Activated effector memory CD4-positive, alpha-beta T cell treated with Interleukin-2 at 50 U/mL for 16 hours (primary cell): ENCODE data around the gene RNF43.
"Not testable (repeated sequence)": the region's sequence is repeated elsewhere in the genome, so short reads cannot be mapped to it uniquely, and the experiment has no call there.

ENCODE experiments used
- DNase-seq: peaks from one replicate; pipeline ENCODE4 v3.0.0-alpha.2; 2020

RNF43 gene

DNA sequence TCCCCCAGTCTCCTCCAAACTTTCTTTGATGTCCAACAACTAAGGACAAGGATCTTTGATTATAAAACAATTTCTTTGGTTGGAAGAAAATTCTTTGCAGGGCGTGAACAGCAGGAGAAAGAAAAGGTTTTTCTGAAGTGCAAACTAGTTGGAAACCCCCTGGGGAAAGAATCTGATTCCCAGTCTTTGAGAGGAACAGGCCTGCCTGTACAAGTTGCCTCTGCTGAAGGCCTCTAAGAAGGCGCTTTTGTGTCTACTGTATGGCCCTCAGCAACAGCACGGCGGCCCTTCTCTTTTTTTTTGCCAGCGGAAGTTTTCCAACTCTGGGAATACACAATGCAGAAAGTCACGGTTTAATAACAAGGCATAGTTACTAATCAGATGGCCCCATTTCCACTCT is 14.0 kb downstream of the RNF43 start:
- no peak for DNase-seq

GRCh38 chr17:58402679-58403078 is 14.7 kb downstream of the RNF43 start:
- DNase-seq = no peak

GRCh38 chr17:58402047-58402446 is 15.3 kb downstream of the RNF43 start:
- no peak for DNase-seq

DNA sequence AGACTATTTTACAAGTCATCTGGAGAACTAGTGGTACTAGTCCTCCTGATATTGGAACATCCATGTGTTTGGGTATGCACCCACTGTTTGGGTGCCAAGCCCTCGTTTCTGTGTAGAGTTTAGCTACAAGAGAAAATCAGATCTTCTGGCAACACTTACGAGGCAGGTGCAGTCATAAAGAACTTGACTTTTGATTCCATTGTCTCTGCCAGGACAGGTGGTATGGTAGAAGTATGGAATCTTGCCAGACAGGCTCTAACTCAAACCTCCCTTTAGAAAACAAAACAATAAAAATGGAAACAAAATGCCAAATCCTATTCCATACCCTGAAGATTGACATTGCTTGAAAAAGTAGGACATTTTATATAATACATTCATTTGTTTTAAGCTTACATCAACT is 16.0 kb downstream of the RNF43 start:
- no peak for DNase-seq

- DNase-seq = no peak
These were observed 16.5 kb downstream of the RNF43 start for GRCh38 chr17:58400826-58401225.

DNA sequence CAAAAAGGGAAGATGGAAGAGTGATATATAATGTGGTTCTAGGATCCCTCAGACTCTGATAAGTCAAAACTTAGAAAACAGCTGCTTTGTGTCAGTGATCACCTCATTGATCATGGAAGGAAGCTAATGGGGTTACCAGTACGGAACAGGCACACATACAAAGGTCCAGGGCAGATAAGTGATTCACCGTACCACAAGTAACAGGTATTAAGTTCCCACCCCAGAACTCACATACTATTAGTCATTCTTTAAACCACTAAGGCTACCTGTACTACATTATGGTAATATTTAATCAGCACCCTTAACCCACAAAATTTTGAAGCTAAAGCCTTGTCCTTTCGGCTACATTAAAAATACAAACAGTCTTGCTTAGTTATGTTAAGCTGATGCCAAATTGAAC is 17.4 kb downstream of the RNF43 start:
- DNase-seq = no peak

- no peak for DNase-seq
These were observed 18.6 kb downstream of the RNF43 start for GRCh38 chr17:58398574-58399266.

DNA sequence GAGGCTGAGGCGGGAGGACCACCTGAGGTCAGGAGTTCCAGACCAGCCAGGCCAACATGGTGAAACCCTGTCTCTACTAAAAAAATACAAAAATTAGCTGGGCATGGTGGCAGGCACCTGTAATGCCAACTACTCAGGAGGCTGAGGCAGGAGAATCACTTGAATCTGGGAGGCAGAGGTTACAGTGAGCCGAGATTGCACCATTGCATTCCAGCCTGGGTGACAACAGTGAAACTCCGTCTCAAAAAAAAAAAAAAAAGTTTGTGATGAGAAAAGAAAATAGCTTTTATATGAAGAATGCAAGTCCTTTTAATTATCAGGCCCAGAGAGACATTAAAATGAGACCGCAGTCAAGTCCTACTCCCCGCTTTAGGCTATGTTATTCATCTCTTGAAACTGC is 19.9 kb downstream of the RNF43 start:
- not testable (repeated sequence) for DNase-seq

DNA sequence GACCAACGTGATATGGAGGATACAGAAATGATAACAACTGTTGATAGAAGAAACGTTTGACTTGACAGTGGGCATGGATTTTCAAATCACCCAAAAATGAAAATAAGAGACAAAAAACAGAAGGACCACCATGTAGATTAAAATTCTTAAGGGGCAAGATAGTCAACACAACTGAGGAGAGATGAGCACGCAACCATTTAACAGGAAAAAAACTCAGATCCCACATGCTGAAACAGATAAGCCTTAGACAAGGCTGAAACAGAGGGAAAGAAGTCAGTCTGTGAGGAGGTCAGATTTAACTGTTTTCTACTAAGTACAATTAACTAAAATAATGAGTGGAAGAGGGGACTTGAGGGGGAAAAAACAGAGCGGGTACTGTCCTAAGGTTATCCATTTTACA is 21.2 kb downstream of the RNF43 start:
- DNase-seq = no peak

- DNase-seq = no peak
These were observed 22.7 kb downstream of the RNF43 start for GRCh38 chr17:58394534-58395223.

DNA sequence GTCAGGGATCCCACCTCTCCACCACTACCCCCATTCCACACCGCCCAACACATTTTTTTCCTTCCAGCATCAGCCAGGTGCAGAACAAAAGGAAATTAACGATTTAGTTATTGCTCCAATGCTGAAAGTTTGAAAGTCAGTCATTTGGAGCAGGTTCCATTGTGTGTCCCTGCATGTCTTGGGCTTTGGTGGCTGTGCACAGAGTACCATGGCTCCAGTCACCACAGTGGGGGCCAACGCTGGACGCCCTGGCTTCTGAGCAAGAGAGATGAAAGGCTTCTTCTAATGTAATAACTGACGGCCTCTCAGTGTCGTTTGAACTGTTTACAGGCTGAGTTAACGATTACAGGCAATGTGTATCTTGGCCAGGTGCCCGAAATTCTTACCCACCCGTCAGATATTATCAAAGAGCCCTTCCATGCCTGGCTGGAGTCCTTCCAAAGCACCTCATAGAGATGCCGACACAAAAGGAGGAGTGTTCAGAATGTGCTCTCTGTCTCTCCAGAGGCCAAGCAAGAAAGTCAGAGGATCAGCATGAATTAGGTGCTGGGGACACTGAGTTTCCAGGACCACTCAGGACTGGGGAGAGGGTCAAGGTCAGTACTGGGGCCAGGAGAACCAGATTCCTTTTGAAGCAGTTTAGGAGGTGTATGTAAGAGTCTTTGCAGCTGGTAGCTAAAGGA is 25.9 kb downstream of the RNF43 start:
- no peak for DNase-seq

DNA sequence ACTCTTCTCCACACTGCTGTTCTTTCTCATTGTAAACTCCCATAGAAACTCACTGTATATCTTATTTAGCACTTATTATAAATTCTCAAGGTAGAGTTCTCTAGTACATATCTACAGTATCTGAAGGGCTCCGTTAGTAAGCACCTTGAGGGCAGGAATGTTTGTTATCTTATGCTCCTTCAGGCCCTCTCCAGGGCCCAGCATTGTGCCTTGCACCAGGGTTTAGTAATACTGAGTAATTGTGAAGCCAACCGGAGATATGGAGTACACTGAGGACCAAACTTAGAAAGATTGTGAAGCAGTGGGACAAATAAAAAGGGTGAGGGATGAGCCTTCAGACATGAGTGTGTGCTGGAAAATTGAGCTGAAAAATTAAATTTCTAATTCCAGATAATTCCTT is 26.4 kb downstream of the RNF43 start:
- DNase-seq = no peak

GRCh38 chr17:58388302-58389190 is 28.8 kb downstream of the RNF43 start:
- no peak for DNase-seq

DNA sequence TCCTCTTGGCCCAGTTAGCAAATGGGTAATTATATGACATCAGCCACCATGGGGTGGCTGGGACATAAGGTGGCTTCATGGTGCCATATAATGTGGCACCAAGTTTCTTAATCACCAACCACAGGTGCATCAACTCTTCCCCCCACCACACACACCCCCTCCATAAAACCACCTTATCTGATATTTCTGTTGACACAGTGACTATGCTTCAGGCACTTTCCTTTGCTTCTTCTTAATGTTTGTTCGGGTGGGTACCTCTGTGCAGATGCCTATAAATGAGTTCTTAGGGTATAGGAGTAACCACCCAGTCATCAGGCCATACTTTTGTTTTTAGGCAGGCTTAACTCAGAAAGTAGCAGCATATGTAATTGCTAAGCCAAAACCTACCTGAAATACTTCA is 29.5 kb downstream of the RNF43 start:
- no peak for DNase-seq

DNA sequence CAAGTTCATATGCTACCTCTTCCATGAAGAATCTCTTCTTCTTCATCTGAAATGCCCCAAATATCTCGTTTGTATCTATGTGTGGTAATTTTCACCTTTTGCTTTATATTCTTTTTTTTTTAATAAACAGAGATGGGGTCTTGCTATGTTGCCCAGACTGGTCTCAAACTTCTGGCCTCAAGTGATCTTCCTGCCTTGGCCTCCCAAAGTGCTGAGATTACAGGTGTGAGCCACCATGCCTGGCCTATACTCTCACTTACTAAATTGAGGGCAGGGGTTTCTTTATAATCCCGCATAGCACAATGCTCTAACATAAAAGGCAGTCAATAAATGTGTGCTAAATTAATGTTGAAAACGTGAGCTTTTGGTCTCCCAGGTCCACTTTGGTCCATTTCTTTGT is 30.6 kb downstream of the RNF43 start:
- no peak for DNase-seq

- DNase-seq = no peak
These were observed 31.9 kb downstream of the RNF43 start for GRCh38 chr17:58385359-58385899.

DNA sequence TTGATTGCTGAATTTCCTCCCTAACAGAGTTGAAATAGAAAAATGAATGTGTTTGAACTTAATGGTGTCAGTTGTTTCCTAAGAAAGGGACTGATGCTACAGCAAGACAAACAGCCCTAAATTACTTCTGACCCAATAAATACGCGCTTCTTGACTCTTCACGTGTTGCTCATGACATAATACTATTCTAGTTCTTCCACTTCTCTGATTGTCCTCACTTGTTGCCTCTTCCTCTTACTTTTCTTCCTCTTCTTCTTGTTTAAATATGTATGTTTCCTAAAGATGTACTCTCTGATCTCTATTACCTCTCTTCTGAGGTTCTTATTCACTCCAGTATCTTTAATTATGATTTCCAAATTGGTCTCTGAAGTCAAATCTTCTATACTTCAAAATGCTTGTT is 32.4 kb downstream of the RNF43 start:
- DNase-seq = no peak

DNA sequence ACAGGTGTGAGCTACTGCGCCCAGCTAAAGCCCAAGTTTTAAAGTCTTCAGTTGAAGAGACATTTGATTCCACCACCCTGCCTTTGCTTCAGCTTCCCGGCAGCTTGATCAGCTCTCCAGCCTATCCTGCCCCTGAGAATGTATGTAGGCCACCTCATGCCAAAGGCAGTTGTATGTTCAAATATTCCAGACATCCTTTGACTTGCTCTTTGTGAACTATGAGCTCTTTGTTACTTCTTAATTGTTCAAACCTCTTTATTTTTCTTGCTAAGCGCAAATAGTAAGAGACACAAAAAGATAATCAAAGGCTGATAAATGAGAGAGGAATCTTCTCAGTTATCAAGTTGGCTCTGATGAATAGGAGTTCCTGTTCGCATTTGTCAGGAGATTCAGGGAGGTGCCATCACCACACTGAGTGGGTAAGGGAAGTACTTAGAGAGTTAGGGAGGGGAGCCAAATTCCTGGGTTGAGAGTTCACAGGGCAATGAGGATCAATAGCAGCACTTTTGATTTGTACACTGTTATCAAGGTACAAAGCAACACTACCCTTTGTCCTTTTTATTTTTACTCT is 33.4 kb downstream of the RNF43 start:
- DNase-seq = no peak

DNA sequence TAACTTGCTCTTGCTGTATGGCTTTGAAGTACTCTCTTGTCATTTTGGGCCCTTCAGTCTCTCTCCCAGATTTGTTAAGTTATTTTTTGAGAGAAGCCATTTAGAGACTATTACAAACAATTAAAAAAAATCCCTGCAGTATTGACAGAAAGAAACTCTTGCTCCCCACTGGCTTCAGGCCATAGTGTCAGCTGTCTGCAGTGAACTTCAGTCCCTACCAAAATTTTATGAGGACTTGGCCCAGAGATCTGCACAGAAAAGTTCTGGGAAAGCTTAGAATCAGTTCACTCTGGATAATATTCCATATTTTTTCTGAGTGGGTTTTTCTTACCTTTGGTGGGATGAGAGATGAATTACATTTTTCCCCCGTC is 34.5 kb downstream of the RNF43 start:
- DNase-seq = no peak

DNA sequence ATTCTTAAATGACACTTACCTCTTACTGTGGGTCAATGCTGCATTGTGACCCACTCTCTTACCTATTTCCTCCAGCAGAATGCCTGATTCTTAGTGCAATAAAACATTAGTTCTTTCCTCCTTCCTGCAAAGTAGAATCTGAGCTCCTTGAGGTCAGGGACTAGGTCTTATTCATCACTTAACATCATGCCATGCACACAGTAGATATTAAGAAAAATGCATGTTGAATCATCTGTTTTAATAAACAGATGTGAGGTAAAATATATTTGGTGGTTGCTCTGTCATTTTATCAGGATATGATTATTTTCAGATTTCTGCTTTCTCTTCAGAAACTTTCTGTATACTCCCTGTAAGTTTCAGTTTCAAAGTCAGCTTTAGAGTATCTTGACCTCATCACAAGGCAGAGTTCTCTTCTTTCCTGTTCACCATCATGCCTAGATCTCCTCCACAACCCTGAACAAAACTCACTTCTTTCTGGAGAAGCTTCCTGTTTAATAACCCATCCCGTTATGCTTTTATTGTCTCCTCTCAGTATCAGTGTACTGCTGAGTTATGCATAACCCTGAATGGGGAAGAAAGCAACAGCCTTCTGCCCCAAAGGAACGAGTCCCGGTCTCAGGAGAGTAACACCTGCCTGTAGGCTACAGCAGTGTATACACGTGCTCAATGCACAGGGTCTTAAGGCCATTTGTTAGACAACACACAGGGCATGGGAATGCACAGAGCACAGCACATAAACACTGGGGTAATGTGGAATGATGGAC is 35.0 kb downstream of the RNF43 start:
- no peak for DNase-seq

DNA sequence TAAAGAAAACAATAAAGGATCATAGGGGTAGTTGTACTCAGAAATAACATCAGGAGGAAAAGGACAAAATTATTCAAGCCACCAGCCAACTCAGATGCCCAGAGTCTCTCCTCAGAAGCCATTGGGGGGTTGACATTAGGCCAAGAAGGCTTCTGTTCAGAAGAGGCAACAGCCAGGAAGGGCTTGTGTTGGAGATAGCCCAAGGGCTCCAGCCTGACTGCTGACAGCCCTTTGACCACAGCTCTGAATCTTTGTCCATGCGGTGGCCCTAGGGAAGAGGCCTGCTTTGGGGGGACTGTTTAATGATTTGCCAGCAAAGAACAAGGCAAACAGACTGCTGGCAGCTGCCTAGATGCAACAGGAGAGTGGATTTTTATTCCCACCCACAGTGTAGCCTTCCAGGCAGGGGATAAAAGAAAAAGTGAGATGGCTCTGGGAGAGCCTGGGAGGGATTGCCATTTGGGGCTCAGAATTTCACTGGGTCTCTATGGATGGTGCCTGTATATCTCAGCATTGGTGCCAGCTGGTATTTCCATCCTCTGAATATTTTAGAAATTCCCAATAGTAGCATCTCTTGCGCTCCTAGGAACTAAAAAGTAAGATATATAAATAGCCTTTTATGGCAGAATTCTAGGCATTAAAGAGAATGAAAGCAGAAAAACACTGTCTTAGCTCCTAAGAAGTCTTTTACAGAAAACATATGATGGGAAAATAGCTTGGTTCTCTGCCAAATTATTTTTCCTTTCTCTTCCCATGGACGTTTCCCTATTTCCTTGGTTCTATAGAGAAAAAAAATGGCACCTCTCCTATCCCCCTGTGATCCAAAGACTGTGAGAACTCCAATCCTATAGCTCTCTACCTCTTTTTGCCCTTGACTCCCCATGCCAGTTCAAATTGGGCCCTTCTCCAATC is 36.0 kb downstream of the RNF43 start:
- no peak for DNase-seq
